Neutrophil (primary cell): ENCODE data around the gene R3HDM2.

Source experiments
- H3K27ac ChIP-seq: fragments of 200-600 bp; sonication (generic); 2 replicates; pipeline ENCODE4 v1.5.1; 2016; ENCODE audit warnings: mild to moderate bottlenecking, moderate library complexity
- H3K27me3 ChIP-seq: fragments of 200-600 bp; sonication (generic); 2 replicates; pipeline ENCODE4 v1.6.0; 2016; ENCODE audit warnings: mild to moderate bottlenecking
- H3K36me3 ChIP-seq: fragments of 200-600 bp; sonication (generic); 2 replicates; pipeline ENCODE4 v1.5.1; 2017
- H3K4me1 ChIP-seq, 2 experiments: fragments of 200-600 bp in 1 of 2; sonication (generic) in 1 of 2; 1 replicate in 1 of 2; 2 replicates in 1 of 2; pipeline versions ENCODE4 v1.5.1 to v1.6.1; 2013 to 2016; ENCODE audit warnings: low read depth in 1 of 2, low read length in 1 of 2, mild to moderate bottlenecking in 1 of 2, moderate library complexity in 1 of 2; ENCODE audit not compliant: control insufficient read depth in 1 of 2, insufficient read depth in 1 of 2
- H3K4me3 ChIP-seq, 2 experiments: fragments of 200-600 bp in 1 of 2; sonication (generic) in 1 of 2; 1 replicate in 1 of 2; 2 replicates in 1 of 2; pipeline ENCODE4 v1.5.1; 2013 to 2016; ENCODE audit warnings: low read depth in 1 of 2, low read length in 1 of 2, mild to moderate bottlenecking in 1 of 2, moderate library complexity in 1 of 2
- H3K9me3 ChIP-seq: fragments of 200-600 bp; sonication (generic); 2 replicates; pipeline ENCODE4 v1.5.1; 2016
- TF ChIP-seq, protein P1 (sequence below): fragments of 200-600 bp; sonication (generic); IDR thresholded peaks from 2 replicates; pipeline ENCODE4 v1.5.1; 2016; ENCODE audit warnings: antibody characterized with exemption

R3HDM2 gene

DNA sequence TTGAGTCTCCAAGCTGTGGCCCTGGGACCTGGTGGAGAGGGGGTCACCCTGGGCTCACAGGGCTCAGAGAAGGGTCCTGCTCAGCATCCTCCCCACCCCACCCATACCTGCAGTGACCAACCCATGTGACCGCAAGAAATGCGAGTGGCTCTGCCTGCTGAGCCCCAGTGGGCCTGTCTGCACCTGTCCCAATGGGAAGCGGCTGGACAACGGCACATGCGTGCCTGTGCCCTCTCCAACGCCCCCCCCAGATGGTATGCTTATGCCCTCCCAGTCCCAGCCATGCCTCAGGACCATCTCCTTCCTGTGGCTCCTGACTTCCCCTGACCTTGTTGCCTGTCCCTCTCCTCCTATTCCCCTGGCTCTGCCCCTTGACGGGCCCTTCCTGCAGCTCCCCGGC lies 220.9 kb downstream of the R3HDM2 start:
- no peak overlapping the region for H3K27ac ChIP-seq
- TF ChIP-seq, protein P1, sequence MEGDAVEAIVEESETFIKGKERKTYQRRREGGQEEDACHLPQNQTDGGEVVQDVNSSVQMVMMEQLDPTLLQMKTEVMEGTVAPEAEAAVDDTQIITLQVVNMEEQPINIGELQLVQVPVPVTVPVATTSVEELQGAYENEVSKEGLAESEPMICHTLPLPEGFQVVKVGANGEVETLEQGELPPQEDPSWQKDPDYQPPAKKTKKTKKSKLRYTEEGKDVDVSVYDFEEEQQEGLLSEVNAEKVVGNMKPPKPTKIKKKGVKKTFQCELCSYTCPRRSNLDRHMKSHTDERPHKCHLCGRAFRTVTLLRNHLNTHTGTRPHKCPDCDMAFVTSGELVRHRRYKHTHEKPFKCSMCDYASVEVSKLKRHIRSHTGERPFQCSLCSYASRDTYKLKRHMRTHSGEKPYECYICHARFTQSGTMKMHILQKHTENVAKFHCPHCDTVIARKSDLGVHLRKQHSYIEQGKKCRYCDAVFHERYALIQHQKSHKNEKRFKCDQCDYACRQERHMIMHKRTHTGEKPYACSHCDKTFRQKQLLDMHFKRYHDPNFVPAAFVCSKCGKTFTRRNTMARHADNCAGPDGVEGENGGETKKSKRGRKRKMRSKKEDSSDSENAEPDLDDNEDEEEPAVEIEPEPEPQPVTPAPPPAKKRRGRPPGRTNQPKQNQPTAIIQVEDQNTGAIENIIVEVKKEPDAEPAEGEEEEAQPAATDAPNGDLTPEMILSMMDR, result no peak
- H3K27me3 ChIP-seq, result peaks cover 40% of the 10 kb centered on the region
- no peaks in the 10 kb centered on the region for H3K9me3 ChIP-seq
- H3K4me1 ChIP-seq, result peaks cover 0 to 12% of the 10 kb centered on the region in 2 experiments
- no peak overlapping the region for H3K4me3 ChIP-seq
- H3K36me3 ChIP-seq, result no peaks in the 10 kb centered on the region

GRCh38 chr12:57208631-57209282 lies 222.1 kb downstream of the R3HDM2 start:
- Histone ChIP-seq H3K36me3 (no peaks in the 10 kb centered on the region), H3K9me3 (no peaks in the 10 kb centered on the region), H3K27ac (no peak overlapping the region), H3K4me3 (no peak overlapping the region), H3K27me3 (peaks cover 28% of the 10 kb centered on the region), H3K4me1 (peaks cover 0 to 5% of the 10 kb centered on the region in 2 experiments)
- TF ChIP-seq, protein P1, result no peak

- Histone ChIP-seq H3K27ac (no peak overlapping the region), H3K4me1 (no peaks in the 10 kb centered on the region), H3K27me3 (peaks cover 21% of the 10 kb centered on the region), H3K4me3 (no peak overlapping the region), H3K36me3 (no peaks in the 10 kb centered on the region), H3K9me3 (no peaks in the 10 kb centered on the region)
- TF ChIP-seq, protein P1, result no peak
These were observed 222.9 kb downstream of the R3HDM2 start for GRCh38 chr12:57207731-57208630.

GRCh38 chr12:57205931-57206330 lies 224.9 kb downstream of the R3HDM2 start:
- Histone ChIP-seq H3K27me3 (peaks cover 8% of the 10 kb centered on the region), H3K27ac (no peak overlapping the region), H3K36me3 (no peaks in the 10 kb centered on the region), H3K9me3 (no peaks in the 10 kb centered on the region), H3K4me3 (no peak overlapping the region), H3K4me1 (no peaks in the 10 kb centered on the region)
- TF ChIP-seq, protein P1, result no peak

DNA sequence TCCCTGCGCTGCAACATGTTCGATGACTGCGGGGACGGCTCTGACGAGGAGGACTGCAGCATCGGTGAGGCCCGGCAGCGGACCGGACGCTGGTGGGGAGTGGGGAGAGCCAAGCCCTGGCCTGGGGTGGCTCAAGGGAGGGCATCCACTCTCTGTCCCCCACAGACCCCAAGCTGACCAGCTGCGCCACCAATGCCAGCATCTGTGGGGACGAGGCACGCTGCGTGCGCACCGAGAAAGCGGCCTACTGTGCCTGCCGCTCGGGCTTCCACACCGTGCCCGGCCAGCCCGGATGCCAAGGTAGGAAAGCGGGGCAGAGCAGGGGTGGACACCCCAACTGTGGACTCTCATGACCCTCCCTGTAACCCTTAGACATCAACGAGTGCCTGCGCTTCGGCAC lies 225.7 kb downstream of the R3HDM2 start:
- Histone ChIP-seq H3K27ac (no peak overlapping the region), H3K4me3 (no peak overlapping the region), H3K36me3 (no peaks in the 10 kb centered on the region), H3K4me1 (no peaks in the 10 kb centered on the region), H3K27me3 (peaks cover 5% of the 10 kb centered on the region), H3K9me3 (no peaks in the 10 kb centered on the region)
- TF ChIP-seq, protein P1, result no peak
